Measurements from ENCODE around the gene AKT3.

The AKT3 gene

DNA sequence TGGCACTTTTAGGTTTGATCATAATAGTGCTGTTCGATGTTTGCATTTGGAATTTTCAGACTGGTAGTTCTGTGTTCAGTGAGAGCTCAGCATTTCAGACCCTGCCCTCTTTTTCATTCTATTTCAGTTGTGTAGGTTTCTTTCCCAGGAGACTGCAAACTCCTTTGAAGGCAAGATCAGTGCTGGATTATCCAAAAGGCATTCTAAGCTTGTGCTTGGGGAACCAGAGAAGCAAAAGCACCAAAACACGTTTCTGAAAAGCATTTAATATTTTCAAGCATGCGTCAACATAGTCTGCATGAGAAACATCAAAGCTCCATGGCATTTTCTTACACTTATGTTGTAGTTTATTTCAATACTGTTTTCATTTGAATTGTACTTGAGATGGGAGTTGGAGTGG is 302.2 kb downstream of the AKT3 start:
- no peak for DNase-seq

DNA sequence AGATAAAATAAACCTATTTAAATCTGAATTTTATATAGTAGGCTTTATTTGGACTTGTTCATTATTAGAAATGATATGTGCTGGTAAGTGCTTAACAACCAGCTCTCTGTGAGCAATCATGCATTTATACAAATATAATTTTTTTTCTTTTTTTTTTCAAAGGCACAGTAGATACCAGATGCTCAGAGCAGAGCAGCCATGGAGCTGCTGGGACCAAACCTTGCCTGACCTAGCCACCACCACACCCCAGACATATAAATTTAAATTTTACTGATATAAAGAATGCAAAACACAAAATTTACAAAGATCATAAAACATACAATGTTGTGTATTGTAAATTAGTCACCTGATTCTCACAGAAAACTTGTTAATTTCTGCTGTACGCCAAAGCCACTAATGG is 303.6 kb downstream of the AKT3 start:
- no peak for DNase-seq

DNA sequence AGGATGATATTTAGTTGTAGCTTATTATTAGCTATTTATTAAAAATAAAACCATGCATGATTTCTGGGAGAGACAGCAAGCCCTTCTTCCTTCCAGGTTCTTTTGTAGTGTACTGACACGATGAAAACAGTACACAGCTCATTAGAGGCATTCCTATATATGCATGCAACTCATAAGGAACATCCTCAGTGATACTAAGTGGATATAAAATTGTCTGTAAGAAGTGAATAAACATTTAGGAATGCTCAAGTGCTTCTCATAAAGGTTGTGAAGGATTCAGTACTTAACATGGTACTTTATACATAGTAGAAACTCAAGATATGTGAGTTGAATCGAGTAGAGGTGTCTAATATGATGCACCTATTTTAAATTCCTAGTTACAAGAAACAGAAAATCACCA is 306.5 kb downstream of the AKT3 start:
- no peak for DNase-seq

DNA sequence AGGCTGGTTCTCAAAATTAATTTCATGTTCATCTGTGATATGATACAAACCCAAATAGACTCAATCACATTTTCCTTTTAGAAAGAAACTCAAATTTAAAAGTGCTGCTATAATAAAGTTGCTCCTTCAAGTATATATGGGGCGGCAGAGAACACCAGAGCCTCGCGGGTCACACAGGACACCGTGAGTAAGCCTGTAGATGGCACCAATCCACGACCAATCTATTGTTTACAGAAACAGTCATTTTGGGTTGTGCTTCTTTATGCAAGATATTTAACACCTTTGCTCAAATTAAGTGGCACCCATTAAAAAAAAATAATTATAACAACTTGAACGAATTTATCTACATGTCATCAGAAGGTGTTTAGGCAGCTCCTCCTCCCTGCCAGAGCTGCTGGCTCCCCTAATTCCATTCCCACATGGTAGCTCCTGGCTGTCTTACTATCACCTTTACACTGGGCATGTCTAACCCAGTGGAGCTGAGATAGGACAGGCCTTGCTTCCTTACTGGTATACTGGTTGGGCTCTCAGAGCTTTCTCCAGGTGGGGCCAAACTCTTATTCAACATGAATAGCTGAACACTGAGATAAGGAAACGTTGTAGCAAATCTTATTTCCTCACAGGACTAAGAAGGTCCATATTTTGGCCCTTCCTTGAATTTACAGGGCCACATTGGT is 307.2 kb downstream of the AKT3 start:
- no peak for DNase-seq

DNA sequence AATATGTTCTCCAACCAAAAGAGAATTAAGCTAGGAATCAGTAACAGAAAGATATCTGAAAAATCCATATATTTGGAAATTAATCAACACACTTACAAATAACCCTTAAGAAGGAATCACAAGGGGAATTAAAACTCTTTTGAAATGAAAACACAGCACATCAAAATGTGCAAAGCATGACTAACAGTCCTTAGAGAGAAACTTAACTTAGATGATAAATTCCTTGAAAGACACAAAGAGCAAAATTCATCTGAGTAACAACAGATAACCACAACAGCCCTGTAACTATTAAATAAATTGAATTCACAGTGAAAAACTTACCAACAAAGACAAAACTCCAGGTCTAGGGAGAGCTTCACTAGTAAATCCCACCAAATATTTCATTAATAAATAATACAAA is 310.4 kb downstream of the AKT3 start:
- DNase-seq, result no peak

DNA sequence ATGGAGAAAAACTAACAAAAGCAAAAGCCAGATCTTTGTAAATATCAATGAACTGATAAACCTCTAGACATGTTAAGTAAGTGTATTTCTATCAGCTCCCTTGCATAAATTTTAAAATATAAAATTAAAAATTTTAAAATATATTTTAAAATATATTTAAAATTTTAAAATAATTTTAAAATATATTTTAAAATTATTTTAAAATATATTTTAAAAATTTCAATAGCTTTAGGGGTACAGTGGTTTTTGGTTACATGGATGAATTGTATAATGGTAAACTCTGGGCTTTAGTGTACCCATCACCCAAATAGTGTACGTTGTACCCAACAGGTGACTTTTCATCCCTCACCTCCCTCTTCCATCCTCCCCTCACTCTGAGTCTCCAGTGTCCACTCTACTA is 315.0 kb downstream of the AKT3 start:
- DNase-seq, result no peak

DNA sequence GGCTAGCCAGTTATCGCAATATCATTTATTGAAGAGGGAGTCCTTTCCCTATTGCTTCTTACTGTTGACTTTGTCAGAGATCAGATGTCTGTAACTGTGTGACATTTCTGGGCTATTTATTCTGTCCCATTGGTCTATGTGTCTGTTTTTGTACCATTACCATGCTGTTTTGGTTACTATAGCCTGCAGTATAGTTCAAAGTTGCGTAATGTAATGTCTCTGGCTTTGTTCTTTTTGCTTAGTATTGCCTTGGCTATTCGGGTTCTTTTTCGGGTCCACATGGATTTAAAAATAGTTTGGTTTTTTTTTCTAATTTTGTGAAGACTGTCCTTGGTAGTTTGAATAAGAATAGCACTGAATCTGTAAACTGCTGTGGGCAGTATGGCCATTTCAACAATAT is 320.5 kb downstream of the AKT3 start:
- DNase-seq, result no peak

DNA sequence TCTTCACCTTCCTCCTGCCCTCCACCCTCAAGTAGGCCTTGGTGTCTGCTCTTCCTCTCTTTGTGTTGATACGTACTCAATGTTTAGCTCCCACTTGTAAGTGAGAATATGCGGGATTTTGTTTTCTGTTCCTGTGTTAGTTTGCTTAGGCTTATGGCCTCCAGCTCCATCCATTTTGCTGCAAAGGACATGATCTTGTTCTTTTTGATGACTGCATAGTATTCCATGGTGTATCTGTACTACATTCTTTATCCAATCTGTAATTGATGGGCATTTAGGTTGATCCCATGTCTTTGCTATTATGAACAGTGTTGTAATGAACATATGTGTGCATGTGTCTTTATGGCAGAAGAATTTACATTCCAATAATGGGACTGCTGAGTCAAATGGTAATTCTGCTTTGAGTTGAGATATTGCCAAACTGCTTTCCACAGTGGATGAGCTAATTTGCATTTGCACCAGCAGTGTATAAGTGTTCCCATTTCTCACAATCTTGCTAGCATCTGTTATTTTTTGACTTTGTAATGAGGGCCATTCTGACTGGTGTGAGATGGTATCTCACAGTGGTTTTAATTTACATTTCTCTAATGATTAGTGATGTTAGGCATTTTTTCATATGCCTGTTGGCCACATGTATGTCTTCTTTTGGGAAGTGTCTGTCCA is 321.5 kb downstream of the AKT3 start:
- DNase-seq, result no peak

DNA sequence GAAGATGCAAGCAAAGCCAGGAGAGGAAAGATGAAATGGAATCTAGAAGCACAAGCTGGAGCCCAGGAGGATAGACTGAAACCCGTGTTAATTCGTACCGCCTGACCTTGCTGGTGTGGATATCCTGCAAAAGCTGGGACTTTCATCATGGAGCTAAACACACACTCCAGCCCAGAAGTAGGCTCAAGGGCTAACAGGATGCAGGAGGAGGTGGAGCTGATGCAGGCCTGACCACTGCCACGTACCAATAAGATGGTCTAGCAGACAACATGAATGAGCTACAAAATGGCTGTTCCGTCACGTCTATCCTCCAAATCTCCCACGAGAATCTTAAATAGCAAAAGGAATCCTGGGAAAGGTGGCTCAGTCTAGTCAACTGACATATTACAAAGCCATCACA is 323.9 kb downstream of the AKT3 start:
- no peak for DNase-seq

DNA sequence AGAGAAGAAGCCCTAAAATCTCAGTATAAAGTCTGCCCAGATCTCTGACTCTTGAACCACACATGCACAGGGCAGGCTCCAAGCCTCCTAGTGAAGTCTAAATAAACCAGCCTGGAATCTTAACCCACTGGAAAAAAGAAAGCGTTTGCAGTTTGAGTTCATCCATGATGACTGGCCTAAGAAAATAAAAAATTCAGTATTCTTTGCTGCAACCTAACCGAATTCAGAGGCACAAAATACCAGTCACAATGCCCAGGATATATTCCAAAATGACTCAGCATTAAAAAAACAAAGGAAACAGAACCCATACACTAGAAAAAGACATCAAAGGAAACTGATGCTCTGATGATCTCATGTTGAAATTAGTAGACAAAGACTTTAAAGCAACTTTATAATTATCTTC is 325.0 kb downstream of the AKT3 start:
- no peak for DNase-seq

DNA sequence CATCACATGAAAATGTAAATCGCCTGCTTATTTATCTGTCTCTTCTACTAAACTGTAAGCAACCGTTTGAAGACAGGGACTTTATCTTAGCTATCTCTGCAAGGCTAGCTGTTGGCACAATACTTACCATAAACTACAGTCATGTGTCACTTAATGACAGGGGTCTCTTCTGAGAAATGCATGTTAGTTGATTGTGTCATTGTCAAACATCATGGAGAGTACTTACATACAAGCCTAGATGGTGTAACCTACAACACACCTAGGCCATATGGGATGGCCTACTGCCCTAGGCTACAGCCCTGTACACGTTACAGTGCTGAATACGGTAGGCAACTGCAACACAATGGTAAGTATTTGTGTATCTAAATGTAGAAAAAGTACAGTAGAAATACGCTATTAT is 326.3 kb downstream of the AKT3 start:
- no peak for DNase-seq

DNA sequence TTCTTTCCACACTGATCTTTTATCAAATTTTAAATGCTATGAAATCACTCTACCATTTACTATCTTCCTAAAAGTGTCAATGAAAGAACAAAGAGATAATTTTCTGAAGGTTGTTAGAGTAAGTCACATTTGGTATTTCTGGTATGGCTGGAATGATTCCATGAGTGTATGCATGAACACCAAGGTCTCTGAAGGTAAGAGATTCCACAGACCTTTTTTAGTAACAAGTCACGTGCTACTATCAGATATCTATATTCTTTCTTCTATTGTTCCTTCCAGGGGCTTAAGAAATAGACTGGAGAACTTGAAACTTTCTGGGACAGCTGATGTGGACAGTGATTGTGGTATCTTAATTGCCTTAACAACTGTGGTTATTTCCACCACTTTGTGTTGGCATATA is 329.2 kb downstream of the AKT3 start:
- DNase-seq, result no peak

DNA sequence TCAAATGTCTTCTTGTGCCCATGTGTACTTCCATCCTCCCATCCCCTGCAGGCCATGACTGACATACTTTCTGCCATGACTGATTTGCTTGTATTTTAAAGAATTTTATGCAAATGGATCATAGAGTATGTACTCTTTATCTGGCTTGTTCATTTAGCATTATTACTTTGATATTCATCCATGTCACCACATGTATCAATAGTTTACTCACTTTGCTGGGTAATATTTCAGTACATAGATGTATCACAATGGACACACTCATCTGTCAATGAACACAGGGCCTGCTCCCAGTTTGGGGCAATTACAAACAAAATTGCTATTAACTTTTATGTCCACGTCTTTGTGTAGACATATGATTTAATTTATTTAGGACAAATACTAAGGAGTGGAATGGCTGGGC is 335.1 kb downstream of the AKT3 start:
- DNase-seq, result no peak

DNA sequence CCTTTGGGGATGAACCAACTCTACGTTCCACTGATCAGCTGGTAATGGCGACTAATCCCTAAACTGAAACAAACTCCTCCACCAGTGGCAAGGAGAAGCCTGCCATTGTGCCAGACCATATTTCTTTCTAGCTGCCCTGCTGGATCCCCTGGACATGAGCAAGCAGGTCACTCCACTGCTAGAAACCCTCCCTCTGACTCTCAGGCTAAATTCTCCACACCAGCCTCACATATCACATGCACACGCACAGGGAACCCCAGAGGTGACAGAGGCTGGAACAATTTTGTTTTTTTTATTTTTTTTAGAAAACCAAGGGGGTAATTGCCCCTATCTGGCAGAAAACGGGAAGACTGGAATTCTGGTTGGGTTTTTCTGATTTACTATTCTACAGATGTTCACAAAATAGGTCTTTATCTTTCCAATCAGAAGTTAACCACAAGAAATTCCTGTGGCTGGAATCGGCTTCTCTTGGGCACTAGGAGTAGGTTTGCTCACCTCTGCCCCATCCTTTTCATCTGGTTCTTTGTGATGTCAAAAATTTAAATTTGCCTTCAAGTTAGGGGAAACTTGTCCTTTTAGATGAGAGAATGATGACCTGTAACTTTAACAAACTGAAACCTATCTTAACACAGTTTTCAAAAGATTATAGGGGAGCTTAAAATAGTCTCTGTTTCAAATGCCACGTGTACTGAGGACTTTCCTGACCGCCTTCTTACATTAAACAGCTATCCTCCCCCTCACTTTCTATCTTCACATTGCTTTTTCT is 336.1 kb downstream of the AKT3 start:
- no peak for DNase-seq

DNA sequence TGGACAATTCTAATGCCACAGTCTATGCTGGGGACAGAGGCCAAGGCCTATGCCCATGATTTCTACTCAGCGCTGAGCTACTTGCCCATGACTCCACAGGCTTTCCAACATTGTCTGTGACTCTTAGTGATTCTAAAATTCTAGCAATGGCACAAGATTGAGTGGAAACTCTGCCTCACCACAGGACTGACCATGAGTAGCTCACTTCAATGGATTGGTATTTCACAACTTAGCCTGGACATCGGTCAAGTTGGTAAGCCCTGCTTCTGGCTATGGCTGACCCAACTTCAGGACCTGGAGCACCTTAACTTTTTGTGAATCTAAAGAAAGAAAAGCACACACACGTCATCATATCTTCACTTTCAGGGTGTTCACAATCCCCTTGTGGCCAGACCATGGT is 339.1 kb downstream of the AKT3 start:
- no peak for DNase-seq

DNA sequence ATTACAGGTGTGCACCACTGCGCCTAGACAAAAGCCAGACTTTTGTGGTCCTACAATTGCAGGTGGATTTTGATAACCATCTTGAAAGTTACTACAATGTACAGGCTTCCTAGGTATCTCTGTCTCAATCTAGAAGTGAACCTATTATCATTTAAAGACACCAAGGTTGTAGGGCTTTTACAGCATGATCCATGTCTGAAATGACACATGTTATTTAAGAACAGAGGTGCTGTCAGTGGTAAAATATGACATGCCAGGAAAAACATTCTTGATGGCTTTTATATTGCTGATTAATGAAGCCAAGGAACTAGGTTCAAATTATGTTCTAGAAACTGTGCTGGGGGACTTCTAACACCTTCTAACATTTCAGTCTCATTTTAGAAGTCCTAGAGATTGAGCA is 341.1 kb downstream of the AKT3 start:
- no peak for DNase-seq

DNA sequence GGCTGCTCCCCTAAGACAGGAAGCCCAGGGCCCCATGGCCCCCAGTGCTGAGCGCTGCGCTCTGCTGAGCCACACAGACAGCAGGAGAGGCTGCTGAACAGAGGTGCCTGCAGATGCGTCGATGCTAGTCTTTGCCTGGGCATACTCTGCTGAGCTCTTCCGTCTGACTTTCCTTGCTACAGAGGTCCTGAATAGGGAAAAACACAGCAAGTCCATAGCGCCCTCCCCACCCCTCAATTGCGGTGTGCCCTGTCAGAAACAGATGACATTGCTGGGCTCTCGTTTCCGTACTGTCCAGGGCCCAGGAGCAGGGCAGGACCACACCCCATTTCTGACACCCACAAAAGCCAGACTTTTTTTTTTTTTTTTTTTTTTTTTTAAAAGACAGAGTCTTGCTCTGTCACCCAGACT is 341.7 kb downstream of the AKT3 start:
- no peak for DNase-seq

DNA sequence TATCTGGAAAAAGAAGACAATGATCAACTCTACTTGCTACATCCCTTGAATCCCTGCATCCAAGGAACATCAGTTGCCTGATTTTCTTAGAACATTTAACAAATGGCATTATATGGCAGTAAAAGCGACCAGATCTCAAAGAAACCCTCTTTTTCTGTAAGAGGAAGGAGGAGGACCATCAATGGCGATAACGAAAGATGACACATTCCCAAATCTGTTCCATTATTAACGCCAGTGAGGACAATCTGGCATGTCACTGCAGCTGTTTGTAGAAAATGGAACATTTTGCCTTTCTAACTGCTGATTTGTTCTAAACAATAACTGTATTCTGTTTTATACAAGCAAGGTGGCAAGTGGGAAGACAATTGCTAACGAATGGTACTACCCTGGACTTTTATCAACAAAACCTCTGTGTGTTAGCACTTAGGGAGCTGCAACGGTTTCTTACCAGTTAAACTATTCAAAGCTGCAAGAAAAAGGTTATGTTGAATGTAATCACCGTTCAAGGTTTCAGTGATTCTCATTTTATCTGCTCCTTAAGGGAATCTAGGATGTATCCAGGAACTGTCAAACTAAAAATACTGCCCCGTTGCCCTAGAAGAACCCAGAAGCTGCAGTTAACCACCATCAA is 342.3 kb downstream of the AKT3 start:
- no peak for DNase-seq

DNA sequence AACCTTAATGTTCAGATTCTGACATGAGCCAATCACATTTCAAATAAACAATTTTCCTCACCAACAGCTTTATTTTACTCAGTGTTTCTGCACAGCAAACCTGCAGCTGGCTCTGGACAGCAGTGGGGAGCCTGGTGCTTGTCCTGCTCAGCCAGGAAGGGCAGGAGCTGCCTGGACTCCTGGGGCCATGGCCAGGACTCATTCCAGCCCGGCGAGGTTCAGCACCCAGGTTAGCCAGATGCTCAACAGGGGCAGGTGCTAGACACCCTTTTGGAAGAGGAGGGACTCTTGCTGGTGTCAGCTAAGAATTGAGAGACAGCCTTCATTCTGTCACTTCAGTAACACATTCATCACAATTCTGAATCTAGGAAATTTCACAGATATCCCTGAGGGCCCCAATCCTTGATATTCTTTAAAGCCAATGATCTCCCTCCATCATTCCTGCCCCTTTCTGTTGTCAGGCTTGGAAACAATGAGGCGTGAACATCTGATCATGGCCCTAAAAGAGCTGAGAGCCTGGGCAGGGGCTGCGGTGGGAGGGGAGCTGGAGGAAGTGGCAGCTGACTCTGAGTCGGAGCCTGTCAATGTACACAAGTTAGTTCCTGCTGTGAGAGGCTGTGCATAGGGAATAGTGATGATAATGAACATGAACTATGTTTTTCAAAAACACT is 342.9 kb downstream of the AKT3 start:
- no peak for DNase-seq

DNA sequence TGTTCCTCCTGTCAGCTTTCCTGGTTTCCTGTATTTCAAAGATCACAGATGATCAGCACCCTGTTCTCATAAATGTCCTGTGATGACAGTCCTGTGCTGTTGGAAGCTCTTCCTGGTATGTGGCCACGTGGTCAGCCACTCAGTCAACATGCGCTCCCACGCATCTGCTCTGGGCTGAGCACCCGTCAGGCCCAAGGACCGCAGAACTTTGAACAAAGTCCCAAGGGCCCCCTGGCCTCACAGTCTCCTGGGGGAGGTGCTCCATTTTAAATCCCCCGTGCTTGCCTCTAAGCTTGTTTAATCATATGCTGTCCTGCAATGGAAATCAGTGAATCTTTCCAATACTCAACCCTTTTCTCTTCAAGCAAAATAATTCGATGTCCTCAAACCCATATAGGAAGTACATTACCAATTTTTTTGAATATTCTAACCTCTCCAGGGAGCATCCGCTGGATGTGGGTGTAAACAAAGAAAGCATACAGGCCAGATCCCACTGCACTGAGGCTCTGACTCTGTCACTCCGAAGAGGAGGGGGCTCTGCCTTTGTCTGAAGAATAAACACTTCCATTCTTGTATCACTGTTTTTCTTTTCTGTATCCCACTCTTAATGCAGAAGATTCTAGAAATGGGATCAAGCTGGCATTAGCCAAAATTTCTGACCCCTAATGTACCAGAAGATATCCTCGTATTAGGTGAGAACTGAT is 343.9 kb downstream of the AKT3 start:
- no peak for DNase-seq

DNA sequence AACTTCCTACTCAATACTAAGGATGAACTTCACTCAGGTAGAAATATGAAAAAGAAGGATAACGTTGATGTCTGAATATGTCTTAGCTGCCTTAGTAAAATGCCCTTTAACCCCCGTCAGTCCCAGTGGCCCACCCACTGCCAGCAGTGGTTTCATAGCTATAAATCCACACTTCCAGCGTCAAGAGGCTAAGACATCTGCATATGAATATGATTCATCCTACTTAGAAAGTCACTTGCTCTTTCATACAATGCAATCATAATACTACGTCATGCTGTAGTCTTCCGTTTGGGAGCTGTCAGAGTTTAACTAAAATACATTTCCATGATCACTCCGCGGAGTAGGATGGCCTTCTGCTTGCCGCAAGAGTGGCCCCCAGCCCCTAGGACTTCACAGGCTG is 346.9 kb downstream of the AKT3 start:
- DNase-seq, result no peak

DNA sequence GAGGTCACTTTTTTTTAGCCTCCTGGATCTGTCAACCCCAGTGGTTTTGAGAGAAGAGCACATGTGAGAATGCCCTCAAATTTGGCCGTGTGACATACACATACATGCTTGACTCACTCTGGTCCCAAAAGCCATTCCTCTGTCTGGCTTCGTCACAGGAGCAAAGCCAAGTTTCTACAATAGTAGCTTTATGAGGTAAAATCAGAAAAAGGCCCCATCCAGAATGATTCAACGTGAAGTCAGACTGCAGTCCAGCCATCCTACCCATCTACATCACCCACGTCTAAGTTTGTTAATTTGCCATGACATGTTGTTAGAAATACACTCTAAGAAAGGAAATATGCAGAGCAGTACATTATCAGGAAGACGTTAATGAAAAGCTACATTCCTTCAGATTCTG is 349.0 kb downstream of the AKT3 start:
- no peak for DNase-seq

DNA sequence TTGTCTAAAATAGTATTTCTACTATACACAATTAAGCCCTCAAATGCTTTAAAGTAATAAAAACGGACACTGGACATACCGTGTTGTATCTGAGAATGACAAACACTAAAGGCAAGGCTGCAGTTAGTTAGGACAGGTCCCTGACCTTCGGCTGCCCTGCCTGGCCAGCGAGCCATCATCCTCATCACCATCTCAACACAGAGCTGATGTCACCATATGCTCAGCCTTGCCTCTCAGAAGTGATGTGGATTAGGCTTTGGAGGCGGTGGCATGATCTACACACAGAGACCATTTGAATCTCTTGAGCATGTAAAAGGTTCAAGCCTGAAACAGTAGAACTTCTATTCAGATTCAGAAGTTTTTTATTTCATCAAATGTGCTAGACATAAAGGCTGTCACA is 349.5 kb downstream of the AKT3 start:
- DNase-seq, result no peak
